ENCODE measurements around the gene TNFAIP2.

- TF ChIP-seq CTCF (IDR thresholded peaks at IDR 0.05) (no peak), POLR2A (IDR thresholded peaks at IDR 0.05) (no peak)
Measured at GRCh38 chr14:103110681-103111231, 12.5 kb upstream of the TNFAIP2 start.

Measured in thyroid gland (tissue), 4 donors.